IMR-90 (cell line): Measurements from ENCODE around the gene WDR17. TPM values are rescaled to one million over a fixed set of nuclear protein-coding genes. Genes with fewer than 3 reads are reported as not detected.

Source experiments
- ATAC-seq: fragments of 200-7000 bp; cut with Tn5 transposase; 2 replicates; pipeline ENCODE4 v1.9.1; 2020; ENCODE audit warnings: low read depth, mild to moderate bottlenecking, moderate library complexity
- BruUV-seq: library from RNA; stranded (reverse); fragments of 400-500 nt; replicated peaks from 2 replicates; lab custom pipeline; 2021; lab: Mats Ljungman, UMichigan
- CTCF ChIA-PET: fragments of 300-600 bp; formaldehyde crosslinking; extraction: SDS; loops from one replicate; lab custom pipeline; 2021; ENCODE audit warnings: antibody characterized with exemption; lab: Yijun Ruan, JAX
- POLR2A ChIA-PET: fragments of 300-600 bp; sonication (Branson Sonifier 250); formaldehyde crosslinking; loops from one replicate; lab custom pipeline; 2022; ENCODE audit warnings: antibody characterized with exemption; ENCODE audit not compliant: unreplicated experiment; lab: Charles Lee
- DNase-seq: peaks from one replicate; pipeline ENCODE4 v3.0.0; 2013
- H2AFZ ChIP-seq: replicated peaks from 2 replicates; pipeline ENCODE3; 2013; ENCODE audit warnings: low read length, mild to moderate bottlenecking; ENCODE audit not compliant: poor library complexity
- H2AK5ac ChIP-seq: 2 replicates; pipeline ENCODE4 v1.6.1; 2013; ENCODE audit warnings: low read depth, low read length, inconsistent platforms
- H2AK9ac ChIP-seq: replicated peaks from 2 replicates; pipeline ENCODE3; 2013; ENCODE audit warnings: mild to moderate bottlenecking, low read depth, low read length, moderate library complexity; ENCODE audit not compliant: poor library complexity
- H2BK120ac ChIP-seq: 2 replicates; pipeline ENCODE4 v1.6.1; 2013; ENCODE audit warnings: low read depth, low read length, inconsistent platforms
- H2BK15ac ChIP-seq: 3 replicates; pipeline ENCODE4 v1.6.1; 2013; ENCODE audit warnings: low read depth, low read length, inconsistent platforms
- H2BK20ac ChIP-seq: 2 replicates; pipeline ENCODE4 v1.6.1; 2013; ENCODE audit warnings: low read depth, mild to moderate bottlenecking, inconsistent platforms, low read length, moderate library complexity
- H2BK5ac ChIP-seq: 2 replicates; pipeline ENCODE4 v1.6.1; 2013; ENCODE audit warnings: mild to moderate bottlenecking, low read depth, low read length, inconsistent platforms; ENCODE audit not compliant: poor library complexity, severe bottlenecking
- H3K14ac ChIP-seq: replicated peaks from 2 replicates; pipeline ENCODE4 v1.6.1; 2013; ENCODE audit warnings: low read depth, low read length, inconsistent platforms
- H3K18ac ChIP-seq: 2 replicates; pipeline ENCODE4 v1.6.1; 2013; ENCODE audit warnings: low read depth, low read length, control low read depth
- H3K23ac ChIP-seq: 2 replicates; pipeline ENCODE4 v1.6.1; 2013; ENCODE audit warnings: low read depth, low read length, inconsistent platforms
- H3K27ac ChIP-seq: 2 replicates; pipeline ENCODE4 v1.5.1; 2013; ENCODE audit warnings: mild to moderate bottlenecking, control low read depth, low read length; ENCODE audit not compliant: insufficient read depth
- H3K27me3 ChIP-seq: 2 replicates; pipeline ENCODE4 v1.6.1; 2013; ENCODE audit warnings: low read length; ENCODE audit not compliant: control insufficient read depth, insufficient read depth
- H3K36me3 ChIP-seq: 2 replicates; pipeline ENCODE4 v1.6.1; 2013; ENCODE audit warnings: low read length, mixed read lengths; ENCODE audit not compliant: control insufficient read depth, insufficient read depth
- H3K4ac ChIP-seq: 2 replicates; pipeline ENCODE4 v1.6.1; 2013; ENCODE audit warnings: low read depth, low read length, inconsistent platforms
- H3K4me1 ChIP-seq: 2 replicates; pipeline ENCODE4 v1.6.1; 2013; ENCODE audit warnings: low read length, mixed read lengths; ENCODE audit not compliant: control insufficient read depth, insufficient read depth
- H3K4me2 ChIP-seq: 2 replicates; pipeline ENCODE4 v1.6.1; 2013; ENCODE audit warnings: low read depth, mild to moderate bottlenecking, control low read depth, low read length, moderate library complexity
- H3K4me3 ChIP-seq: 2 replicates; pipeline ENCODE4 v1.5.1; 2013; ENCODE audit warnings: low read depth, mild to moderate bottlenecking, control low read depth, low read length, moderate library complexity; ENCODE audit not compliant: insufficient read depth
- H3K56ac ChIP-seq: 2 replicates; pipeline ENCODE4 v1.6.1; 2013; ENCODE audit warnings: low read length, inconsistent platforms; ENCODE audit not compliant: insufficient read depth; ENCODE audit errors: extremely low read depth
- H3K79me1 ChIP-seq, 2 experiments: 2 replicates each; pipeline ENCODE4 v1.6.1; 2013; ENCODE audit warnings: low read length in 2 of 2, inconsistent platforms in 1 of 2, low read depth in 1 of 2
- H3K9ac ChIP-seq: 2 replicates; pipeline ENCODE4 v1.6.1; 2013; ENCODE audit warnings: low read depth, low read length, control low read depth
- H3K9me1 ChIP-seq: 2 replicates; pipeline ENCODE4 v1.6.1; 2013; ENCODE audit warnings: low read length, inconsistent platforms; ENCODE audit not compliant: insufficient read depth
- H3K9me3 ChIP-seq: 2 replicates; pipeline ENCODE4 v1.6.1; 2013; ENCODE audit warnings: low read length; ENCODE audit not compliant: control insufficient read depth, insufficient read depth
- H4K20me1 ChIP-seq: 2 replicates; pipeline ENCODE4 v1.6.1; 2013; ENCODE audit warnings: low read length, inconsistent platforms; ENCODE audit not compliant: insufficient read depth
- H4K5ac ChIP-seq: 2 replicates; pipeline ENCODE4 v1.6.1; 2013; ENCODE audit warnings: mild to moderate bottlenecking, low read depth, low read length, control low read depth
- H4K8ac ChIP-seq, 2 experiments: 2 replicates each; pipeline ENCODE4 v1.6.1; 2013; ENCODE audit warnings: low read depth in 2 of 2, low read length in 2 of 2, control low read depth in 1 of 2, inconsistent platforms in 1 of 2
- H4K91ac ChIP-seq: 2 replicates; pipeline ENCODE4 v1.6.1; 2013; ENCODE audit warnings: low read depth, low read length, inconsistent platforms; ENCODE audit not compliant: insufficient read depth
- CHD1 ChIP-seq: IDR thresholded peaks from 2 replicates; pipeline ENCODE4 v1.6.1; 2012; ENCODE audit warnings: low read depth, low read length, improper control_type of control experiment
- CTCF ChIP-seq: conservative IDR thresholded peaks from 2 replicates; pipeline ENCODE4 v1.5.1; 2012; ENCODE audit warnings: mild to moderate bottlenecking, low read depth, low read length, improper control_type of control experiment
- MAFK ChIP-seq: IDR thresholded peaks from 2 replicates; pipeline ENCODE4 v1.6.1; 2012; ENCODE audit warnings: low read depth, low read length, improper control_type of control experiment
- POLR2A ChIP-seq: IDR thresholded peaks from 2 replicates; pipeline ENCODE4 v1.6.1; 2012; ENCODE audit warnings: mild to moderate bottlenecking, low read depth, low read length
- WGBS, 2 experiments: methylation state at CpG; one replicate each; pipeline versions ENCODE4 v1.1.5 to v1.1.7; 2013; ENCODE audit warnings: missing lambda C conversion rate in 2 of 2; ENCODE audit not compliant: insufficient read length in 1 of 2; ENCODE audit errors: extremely low coverage in 2 of 2; 5-methylcytosine and 5-hydroxymethylcytosine counted together
- dilution Hi-C: fragments of 300-500 bp; cut with HindIII; formaldehyde crosslinking; loops from one replicate; pipeline ENCODE4 v1.14.3; 2018; ENCODE audit warnings: low sequenced_read_pairs; ENCODE audit not compliant: unreplicated experiment
- in situ Hi-C: fragments of 300-500 bp; cut with MboI; formaldehyde crosslinking; loops from 3 replicates; pipeline ENCODE4 v1.14.3; 2019; ENCODE audit warnings: low sequenced_read_pairs, inconsistent platforms, mixed read lengths
- intact Hi-C: fragments of 100-400 bp; cut with micrococcal nuclease; formaldehyde crosslinking; loops from 2 replicates; pipeline ENCODE4 v1.10.0; 2022
- polyA plus RNA-seq, 3 experiments: library from polyadenylated mRNA; depleted of rRNA; stranded (reverse); fragments of >200 nt; gene quantifications; 2 replicates each; pipeline ENCODE4 v1.2.3, GENCODE V29; 2012; ENCODE audit warnings: low replicate concordance in 1 of 3
- total RNA-seq: library from RNA; depleted of rRNA; stranded (reverse); fragments of >200 nt; gene quantifications from 2 replicates; pipeline ENCODE4 v1.2.3, GENCODE V29; 2012
- TF ChIP-seq, protein P1 (sequence below): fragments of 150-350 bp; IDR thresholded peaks from 2 replicates; pipeline ENCODE4 v1.6.1; 2017; ENCODE audit warnings: mild to moderate bottlenecking, antibody characterized with exemption, low read length, low read depth

WDR17 gene
- total and polyA plus RNA-seq, 2 of the 4 experiments (the other 2 are of a cell fraction) = 0.53 to 0.54 TPM

- WGBS, 2 experiments = no CpG with 5 or more reads among the region's 2 CpGs
- no peak overlapping the region for H3K14ac ChIP-seq
- ChIA-PET POLR2A (no interaction called here), CTCF (no interaction called here)
- H4K8ac ChIP-seq = no peak overlapping the region
- H2AFZ ChIP-seq = no peak overlapping the region
- no peak overlapping the region for H2BK120ac ChIP-seq
- H2AK5ac ChIP-seq = no peak overlapping the region
- no peaks in the 10 kb centered on the region for H3K27me3 ChIP-seq
- H4K5ac ChIP-seq = no peak overlapping the region
- H3K9me1 ChIP-seq = no peaks in the 10 kb centered on the region
- H3K9ac ChIP-seq = no peak overlapping the region
- no peak overlapping the region for H3K4me3 ChIP-seq
- no peak overlapping the region for H2BK20ac ChIP-seq
- TF ChIP-seq CTCF (no peak), MAFK (peak; percentile 81), CHD1 (no peak), POLR2A (no peak)
- TF ChIP-seq, protein P1, sequence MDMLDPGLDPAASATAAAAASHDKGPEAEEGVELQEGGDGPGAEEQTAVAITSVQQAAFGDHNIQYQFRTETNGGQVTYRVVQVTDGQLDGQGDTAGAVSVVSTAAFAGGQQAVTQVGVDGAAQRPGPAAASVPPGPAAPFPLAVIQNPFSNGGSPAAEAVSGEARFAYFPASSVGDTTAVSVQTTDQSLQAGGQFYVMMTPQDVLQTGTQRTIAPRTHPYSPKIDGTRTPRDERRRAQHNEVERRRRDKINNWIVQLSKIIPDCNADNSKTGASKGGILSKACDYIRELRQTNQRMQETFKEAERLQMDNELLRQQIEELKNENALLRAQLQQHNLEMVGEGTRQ = no peak
- H3K4ac ChIP-seq = no peak overlapping the region
- no peak overlapping the region for H2AK9ac ChIP-seq
- H4K91ac ChIP-seq = no peak overlapping the region
- intact Hi-C loops = no loop called here
- H3K18ac ChIP-seq = no peak overlapping the region
- H3K27ac ChIP-seq = no peak overlapping the region
- H3K23ac ChIP-seq = no peak overlapping the region
- BruUV-seq = no TSS peak
- H3K9me3 ChIP-seq = no peaks in the 10 kb centered on the region
- H3K79me1 ChIP-seq = no peaks in the 10 kb centered on the region
- H3K4me2 ChIP-seq = no peak overlapping the region
- dilution Hi-C loops = no loop called here
- no peak overlapping the region for H2BK15ac ChIP-seq
- no peaks in the 10 kb centered on the region for H3K4me1 ChIP-seq
- DNase-seq (no peak), ATAC-seq (no peak)
- H2BK5ac ChIP-seq = no peak overlapping the region
- no peaks in the 10 kb centered on the region for H4K20me1 ChIP-seq
- no peak overlapping the region for H3K56ac ChIP-seq
- in situ Hi-C loops = loop anchor here (5.0 kb wide), 1 partner anchor 307 kb away; no protein-coding TSS in a partner anchor
- no peaks in the 10 kb centered on the region for H3K36me3 ChIP-seq
Observed at GRCh38 chr4:176030391-176030790, 35.2 kb upstream of the WDR17 start.
